HG02884 (cell line): ENCODE data around the gene ATP13A1.

ENCODE experiments used
- ATAC-seq: cut with Tn5 transposase; IDR thresholded peaks from one replicate; pipeline ENCODE4 v1.9.1; 2021; ENCODE audit warnings: mild to moderate bottlenecking, moderate library complexity; ENCODE audit not compliant: unreplicated experiment

Gene ATP13A1

GRCh38 chr19:19645233-19645870, 18.1 kb downstream of the ATP13A1 start:
- no peak for ATAC-seq

- ATAC-seq = no peak
Measured at GRCh38 chr19:19644054-19644388, 19.5 kb downstream of the ATP13A1 start.

GRCh38 chr19:19643158-19644053, 20.1 kb downstream of the ATP13A1 start, which contains the start of gene GMIP:
Gene GMIP (minus strand): TSS chr19:19643657. CDS start chr19:19643529, 128 bp downstream.
- ATAC-seq = peak; percentile 60

- peak; percentile 38 for ATAC-seq
Measured at GRCh38 chr19:19642506-19643157, 20.8 kb downstream of the ATP13A1 start.

GRCh38 chr19:19637523-19638251, 25.8 kb downstream of the ATP13A1 start:
- ATAC-seq = no peak

- ATAC-seq = no peak
Measured at GRCh38 chr19:19637186-19637522, 26.3 kb downstream of the ATP13A1 start.

GRCh38 chr19:19636573-19637185, 26.8 kb downstream of the ATP13A1 start:
- ATAC-seq = no peak

GRCh38 chr19:19635313-19635702, 28.2 kb downstream of the ATP13A1 start:
- no peak for ATAC-seq

GRCh38 chr19:19634516-19635312, 28.8 kb downstream of the ATP13A1 start:
- ATAC-seq = no peak

- ATAC-seq = no peak
Measured at GRCh38 chr19:19633711-19634515, 29.6 kb downstream of the ATP13A1 start.

- ATAC-seq = no peak
Measured at GRCh38 chr19:19632661-19633060, 30.8 kb downstream of the ATP13A1 start.

- ATAC-seq = no peak
Measured at GRCh38 chr19:19631346-19631745, 32.1 kb downstream of the ATP13A1 start.

GRCh38 chr19:19630426-19630825, 33.0 kb downstream of the ATP13A1 start:
- ATAC-seq = no peak

- no peak for ATAC-seq
Measured at GRCh38 chr19:19630062-19630414, 33.4 kb downstream of the ATP13A1 start.

- ATAC-seq = no peak
Measured at GRCh38 chr19:19628501-19629134, 34.9 kb downstream of the ATP13A1 start.

GRCh38 chr19:19627621-19628500, 35.6 kb downstream of the ATP13A1 start, which contains the start of gene LPAR2:
Gene LPAR2 (minus strand): TSS chr19:19628220. CDS start chr19:19627275, 945 bp downstream.
- peak; percentile 47 for ATAC-seq
